ENCODE results near the gene SLC39A2.

DNA sequence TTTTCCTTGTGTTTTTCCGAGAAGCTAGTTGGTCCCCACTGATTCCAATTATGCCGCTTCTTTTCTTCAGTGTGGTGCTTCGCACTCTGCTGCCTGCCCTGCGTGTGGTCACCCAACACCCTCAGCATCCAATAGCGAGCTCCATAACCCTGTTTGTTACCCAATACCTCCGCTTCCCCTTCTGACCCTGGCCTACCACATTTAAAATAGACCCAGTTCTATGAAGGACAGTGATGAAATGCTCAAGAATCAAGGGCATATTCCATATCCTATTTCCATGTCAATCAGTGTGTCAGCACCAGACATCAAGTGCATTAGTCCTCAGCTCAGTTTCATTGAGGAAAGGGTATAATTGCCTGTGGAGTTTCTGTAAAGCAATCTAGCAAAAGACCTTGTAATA lies 16.2 kb downstream of the SLC39A2 start:
- peak in 1 of 2 donors; percentile 44 for TF ChIP-seq POLR2A (IDR thresholded peaks at IDR 0.05)
- TF ChIP-seq, protein P1, sequence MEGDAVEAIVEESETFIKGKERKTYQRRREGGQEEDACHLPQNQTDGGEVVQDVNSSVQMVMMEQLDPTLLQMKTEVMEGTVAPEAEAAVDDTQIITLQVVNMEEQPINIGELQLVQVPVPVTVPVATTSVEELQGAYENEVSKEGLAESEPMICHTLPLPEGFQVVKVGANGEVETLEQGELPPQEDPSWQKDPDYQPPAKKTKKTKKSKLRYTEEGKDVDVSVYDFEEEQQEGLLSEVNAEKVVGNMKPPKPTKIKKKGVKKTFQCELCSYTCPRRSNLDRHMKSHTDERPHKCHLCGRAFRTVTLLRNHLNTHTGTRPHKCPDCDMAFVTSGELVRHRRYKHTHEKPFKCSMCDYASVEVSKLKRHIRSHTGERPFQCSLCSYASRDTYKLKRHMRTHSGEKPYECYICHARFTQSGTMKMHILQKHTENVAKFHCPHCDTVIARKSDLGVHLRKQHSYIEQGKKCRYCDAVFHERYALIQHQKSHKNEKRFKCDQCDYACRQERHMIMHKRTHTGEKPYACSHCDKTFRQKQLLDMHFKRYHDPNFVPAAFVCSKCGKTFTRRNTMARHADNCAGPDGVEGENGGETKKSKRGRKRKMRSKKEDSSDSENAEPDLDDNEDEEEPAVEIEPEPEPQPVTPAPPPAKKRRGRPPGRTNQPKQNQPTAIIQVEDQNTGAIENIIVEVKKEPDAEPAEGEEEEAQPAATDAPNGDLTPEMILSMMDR (IDR thresholded peaks at IDR 0.05 in 4 of 5, conservative IDR thresholded peaks at IDR 0.05 in 1 of 5): no peak
